Activated B cell treated with CpG ODN at 0.5 μM for 24 hours (primary cell): ENCODE data around the gene MYCBP2. TPM values are rescaled to one million over a fixed set of nuclear protein-coding genes. Genes with fewer than 3 reads are reported as not detected.

Experiments used
- ATAC-seq: fragments of 200-7000 bp; cut with Tn5 transposase; one replicate; pipeline ENCODE4 v1.10.0; 2021; ENCODE audit warnings: low read depth, mild to moderate bottlenecking, moderate library complexity
- CTCF ChIA-PET: fragments of 350-600 bp; sonication (Branson Sonifier 250); formaldehyde crosslinking; loops from one replicate; lab custom pipeline; 2021; ENCODE audit warnings: antibody characterized with exemption; lab: Charles Lee
- POLR2A ChIA-PET: fragments of 350-600 bp; sonication (Branson Sonifier 250); formaldehyde crosslinking; loops from one replicate; lab custom pipeline; 2021; ENCODE audit warnings: antibody characterized with exemption; lab: Charles Lee
- DNase-seq: peaks from one replicate; pipeline ENCODE4 v3.0.0; 2022
- H3K27ac Mint-ChIP-seq: one replicate; pipeline ENCODE4 v1.8.0; 2020; ENCODE audit warnings: mixed read lengths
- H3K27me3 Mint-ChIP-seq: one replicate; pipeline ENCODE4 v1.8.0; 2021; ENCODE audit warnings: mixed read lengths
- H3K36me3 Mint-ChIP-seq: one replicate; pipeline ENCODE4 v1.8.0; 2021; ENCODE audit warnings: low read depth, mixed read lengths
- H3K4me1 Mint-ChIP-seq: one replicate; pipeline ENCODE4 v1.8.0; 2021; ENCODE audit warnings: mixed read lengths
- H3K4me3 Mint-ChIP-seq: one replicate; pipeline ENCODE4 v1.8.0; 2020; ENCODE audit warnings: mild to moderate bottlenecking, mixed read lengths
- H3K9me3 Mint-ChIP-seq: one replicate; pipeline ENCODE4 v1.8.0; 2020; ENCODE audit warnings: mixed read lengths
- CTCF ChIP-seq: fragments of 200-600 bp; IDR thresholded peaks from one replicate; pipeline ENCODE4 v1.8.0; 2022; ENCODE audit warnings: antibody characterized with exemption, mild to moderate bottlenecking
- intact Hi-C: fragments of 100-400 bp; cut with micrococcal nuclease; formaldehyde crosslinking; loops from one replicate; pipeline ENCODE4 v1.15.1; 2024
- total RNA-seq: library from RNA; stranded (reverse); gene quantifications from 2 replicates; pipeline ENCODE4 v1.2.3, GENCODE V29; 2022

MYCBP2 gene
- total RNA-seq, 1 donor from 2014 or later: 314 TPM

GRCh38 chr13:77359171-77359570, 32.3 kb upstream of the MYCBP2 start:
- Mint-ChIP-seq H3K9me3 (no peaks in the 10 kb centered on the region), H3K27ac (peak overlapping the region; percentile 75), H3K36me3 (no peaks in the 10 kb centered on the region), H3K27me3 (no peaks in the 10 kb centered on the region), H3K4me3 (no peak overlapping the region), H3K4me1 (peaks cover 36% of the 10 kb centered on the region)
- DNase-seq (no peak), ATAC-seq (no peak)
- POLR2A ChIA-PET: interaction anchor here (0.5 to 1.5 kb wide), 5 partner anchors 18 to 1736 kb away, joined by 3 to 8 read pairs (median 3); partner anchors contain the start of gene MYCBP2
- CTCF ChIA-PET: no interaction called here
- no peak for TF ChIP-seq CTCF
- intact Hi-C loops: no loop called here

- ChIA-PET CTCF (interaction anchor here (1.6 kb wide), 1 partner anchor 121 kb away, joined by 4 read pairs; no protein-coding TSS in a partner anchor), POLR2A (interaction anchor here (1.0 to 1.9 kb wide), 3 partner anchors 16 to 31 kb away, joined by 3 to 11 read pairs (median 3); partner anchors contain the start of gene MYCBP2)
- Mint-ChIP-seq H3K27me3 (no peaks in the 10 kb centered on the region), H3K27ac (no peak overlapping the region), H3K4me3 (no peak overlapping the region), H3K36me3 (no peaks in the 10 kb centered on the region), H3K4me1 (peaks cover 47% of the 10 kb centered on the region), H3K9me3 (no peaks in the 10 kb centered on the region)
- intact Hi-C loops: no loop called here
- no peak for ATAC-seq
- TF ChIP-seq CTCF: no peak
- no peak for DNase-seq
These were observed 31.1 kb upstream of the MYCBP2 start for GRCh38 chr13:77358001-77358400.

GRCh38 chr13:77356155-77356554, 29.3 kb upstream of the MYCBP2 start:
- no peak for TF ChIP-seq CTCF
- Mint-ChIP-seq H3K27me3 (no peaks in the 10 kb centered on the region), H3K9me3 (no peaks in the 10 kb centered on the region), H3K4me3 (no peak overlapping the region), H3K4me1 (peaks cover 50% of the 10 kb centered on the region), H3K27ac (no peak overlapping the region), H3K36me3 (no peaks in the 10 kb centered on the region)
- DNase-seq: no peak
- intact Hi-C loops: no loop called here
- ChIA-PET CTCF (no interaction called here), POLR2A (interaction anchor here (0.7 kb wide), 1 partner anchor 74 kb away, joined by 3 read pairs; no protein-coding TSS in a partner anchor)
- no peak for ATAC-seq

GRCh38 chr13:77353995-77354394, 27.1 kb upstream of the MYCBP2 start:
- ChIA-PET POLR2A (interaction anchor here (0.6 to 1.8 kb wide), 5 partner anchors 13 to 170 kb away, joined by 3 to 4 read pairs (median 3); no protein-coding TSS in a partner anchor), CTCF (interaction anchor here (1.1 kb wide), 1 partner anchor 123 kb away, joined by 4 read pairs; no protein-coding TSS in a partner anchor)
- H3K4me1 Mint-ChIP-seq: peaks cover 36% of the 10 kb centered on the region
- peak; percentile 86 for ATAC-seq
- no peaks in the 10 kb centered on the region for H3K27me3 Mint-ChIP-seq
- no peaks in the 10 kb centered on the region for H3K36me3 Mint-ChIP-seq
- peak overlapping the region; percentile 36 for H3K4me3 Mint-ChIP-seq
- H3K9me3 Mint-ChIP-seq: no peaks in the 10 kb centered on the region
- peak overlapping the region; percentile 88 for H3K27ac Mint-ChIP-seq
- TF ChIP-seq CTCF: no peak
- DNase-seq: no peak
- intact Hi-C loops: loop anchor here (1.0 to 2.0 kb wide), 3 partner anchors 15 to 75 kb away; partner anchors contain the start of gene MYCBP2

- POLR2A ChIA-PET: interaction anchor here (1.2 to 1.8 kb wide), 3 partner anchors 22 to 69 kb away, joined by 7 to 9 read pairs (median 8); partner anchors contain the start of gene MYCBP2
- Mint-ChIP-seq H3K4me1 (peaks cover 32% of the 10 kb centered on the region), H3K4me3 (no peak overlapping the region)
These were observed 24.4 kb upstream of the MYCBP2 start for GRCh38 chr13:77351315-77351714.

More at GRCh38 chr13:77351315-77351714, 24.4 kb upstream of the MYCBP2 start:
- H3K9me3 Mint-ChIP-seq: no peaks in the 10 kb centered on the region
- ATAC-seq (no peak), DNase-seq (no peak)
- intact Hi-C loops: no loop called here
- TF ChIP-seq CTCF: no peak
- CTCF ChIA-PET: no interaction called here
- H3K36me3 Mint-ChIP-seq: no peaks in the 10 kb centered on the region
- no peaks in the 10 kb centered on the region for H3K27me3 Mint-ChIP-seq
- no peak overlapping the region for H3K27ac Mint-ChIP-seq
